Osteoblast (primary cell): Measurements from ENCODE around the gene TRIM24. TPM values are rescaled to one million over a fixed set of nuclear protein-coding genes. Genes with fewer than 3 reads are reported as not detected.

ENCODE experiments used
- DNase-seq: peaks from one replicate; pipeline ENCODE4 v3.0.0; 2011; ENCODE audit warnings: low spot score, mixed read lengths; ENCODE audit not compliant: insufficient read length; ENCODE audit errors: missing footprints
- H2AFZ ChIP-seq: 2 replicates; pipeline ENCODE4 v1.6.0; 2011; ENCODE audit warnings: mild to moderate bottlenecking, low read length
- H3K27ac ChIP-seq: 2 replicates; pipeline ENCODE4 v1.5.1; 2011; ENCODE audit warnings: mild to moderate bottlenecking, low read depth, low read length, moderate library complexity
- H3K27me3 ChIP-seq: 2 replicates; pipeline ENCODE4 v1.6.0; 2012; ENCODE audit warnings: mild to moderate bottlenecking, control low read depth, inconsistent platforms, low read length, moderate library complexity; ENCODE audit not compliant: insufficient read depth
- H3K36me3 ChIP-seq: 2 replicates; pipeline ENCODE4 v1.5.1; 2011; ENCODE audit warnings: mild to moderate bottlenecking, low read length, control low read depth, moderate library complexity; ENCODE audit not compliant: insufficient read depth
- H3K4me1 ChIP-seq: 2 replicates; pipeline ENCODE4 v1.5.1; 2011; ENCODE audit warnings: mild to moderate bottlenecking, low read length, control low read depth, moderate library complexity; ENCODE audit not compliant: insufficient read depth
- H3K4me2 ChIP-seq: 2 replicates; pipeline ENCODE4 v1.6.0; 2011; ENCODE audit warnings: mild to moderate bottlenecking, low read length; ENCODE audit not compliant: insufficient read depth
- H3K4me3 ChIP-seq: fragments of 200-600 bp; sonication (generic); 3 replicates; pipeline ENCODE4 v1.5.1; 2012; ENCODE audit warnings: mild to moderate bottlenecking, low read length, inconsistent platforms; ENCODE audit not compliant: insufficient read depth
- H3K79me2 ChIP-seq: 2 replicates; pipeline ENCODE4 v1.6.0; 2012; ENCODE audit warnings: mild to moderate bottlenecking, low read length, control low read depth, inconsistent platforms; ENCODE audit not compliant: insufficient read depth
- H3K9me3 ChIP-seq: 2 replicates; pipeline ENCODE4 v1.5.1; 2011; ENCODE audit warnings: low read depth, low read length, control low read depth
- H4K20me1 ChIP-seq: 2 replicates; pipeline ENCODE4 v1.6.0; 2012; ENCODE audit warnings: mild to moderate bottlenecking, low read length, control low read depth; ENCODE audit not compliant: insufficient read depth
- total RNA-seq: library from RNA; depleted of rRNA; stranded (reverse); fragments of >200 nt; gene quantifications from 2 replicates; pipeline ENCODE4 v1.2.3, GENCODE V29; 2012
- TF ChIP-seq, protein P1 (sequence below): IDR thresholded peaks from 2 replicates; pipeline ENCODE4 v1.5.1; 2011; ENCODE audit warnings: mild to moderate bottlenecking, low read depth, low read length, moderate library complexity; ENCODE audit errors: extremely low read depth

Gene TRIM24
- total RNA-seq, 1 donor: 8.0 TPM

DNA sequence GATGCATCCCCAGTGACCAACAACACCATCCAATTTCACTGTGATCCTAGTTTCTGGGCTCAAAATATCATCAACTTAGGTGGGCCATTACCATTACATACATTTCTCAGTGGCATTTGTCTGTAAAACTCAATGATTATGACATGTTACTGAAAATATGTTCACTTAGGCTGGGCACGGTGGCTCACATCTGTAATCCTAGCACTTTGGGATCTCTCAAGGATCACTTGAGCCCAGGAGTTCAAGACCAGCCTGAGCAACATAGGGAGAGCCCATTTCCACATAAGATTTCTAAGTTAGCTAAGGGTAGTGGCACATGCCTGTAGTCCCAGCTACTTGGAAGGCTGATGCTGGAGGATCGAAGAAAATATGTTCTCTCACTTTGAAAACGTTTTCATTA is 91.0 kb downstream of the TRIM24 start:
- H3K4me2 ChIP-seq: no peak overlapping the region
- no peaks in the 10 kb centered on the region for H4K20me1 ChIP-seq
- no peaks in the 10 kb centered on the region for H3K27me3 ChIP-seq
- no peaks in the 10 kb centered on the region for H3K79me2 ChIP-seq
- no peak overlapping the region for H3K27ac ChIP-seq
- TF ChIP-seq, protein P1, sequence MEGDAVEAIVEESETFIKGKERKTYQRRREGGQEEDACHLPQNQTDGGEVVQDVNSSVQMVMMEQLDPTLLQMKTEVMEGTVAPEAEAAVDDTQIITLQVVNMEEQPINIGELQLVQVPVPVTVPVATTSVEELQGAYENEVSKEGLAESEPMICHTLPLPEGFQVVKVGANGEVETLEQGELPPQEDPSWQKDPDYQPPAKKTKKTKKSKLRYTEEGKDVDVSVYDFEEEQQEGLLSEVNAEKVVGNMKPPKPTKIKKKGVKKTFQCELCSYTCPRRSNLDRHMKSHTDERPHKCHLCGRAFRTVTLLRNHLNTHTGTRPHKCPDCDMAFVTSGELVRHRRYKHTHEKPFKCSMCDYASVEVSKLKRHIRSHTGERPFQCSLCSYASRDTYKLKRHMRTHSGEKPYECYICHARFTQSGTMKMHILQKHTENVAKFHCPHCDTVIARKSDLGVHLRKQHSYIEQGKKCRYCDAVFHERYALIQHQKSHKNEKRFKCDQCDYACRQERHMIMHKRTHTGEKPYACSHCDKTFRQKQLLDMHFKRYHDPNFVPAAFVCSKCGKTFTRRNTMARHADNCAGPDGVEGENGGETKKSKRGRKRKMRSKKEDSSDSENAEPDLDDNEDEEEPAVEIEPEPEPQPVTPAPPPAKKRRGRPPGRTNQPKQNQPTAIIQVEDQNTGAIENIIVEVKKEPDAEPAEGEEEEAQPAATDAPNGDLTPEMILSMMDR: no peak
- peaks cover 25% of the 10 kb centered on the region for H3K36me3 ChIP-seq
- DNase-seq: no peak
- no peaks in the 10 kb centered on the region for H3K9me3 ChIP-seq
- no peak overlapping the region for H3K4me3 ChIP-seq
- no peak overlapping the region for H2AFZ ChIP-seq
- no peaks in the 10 kb centered on the region for H3K4me1 ChIP-seq

DNA sequence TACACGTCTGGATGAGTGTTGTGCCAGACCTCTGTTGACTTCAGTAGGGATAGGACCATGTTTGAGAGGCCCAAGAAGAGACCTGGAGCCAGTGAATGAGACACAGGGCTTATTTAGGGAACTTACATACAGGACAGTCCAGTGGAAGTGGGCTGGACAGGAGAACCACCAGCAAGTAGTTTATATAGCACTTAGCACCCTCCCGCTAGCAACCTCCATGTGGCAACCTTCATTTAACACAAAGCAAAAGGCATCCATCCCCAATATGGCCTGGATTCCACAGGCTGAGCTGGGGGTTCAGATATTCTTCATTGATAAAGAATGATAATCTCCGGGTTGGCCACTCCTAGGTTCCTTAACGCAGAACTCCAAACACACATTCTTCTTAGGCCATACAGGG is 93.7 kb downstream of the TRIM24 start:
- Histone ChIP-seq H3K4me3 (no peak overlapping the region), H3K36me3 (peaks cover 43% of the 10 kb centered on the region), H3K4me1 (no peaks in the 10 kb centered on the region), H3K27ac (no peak overlapping the region), H3K27me3 (no peaks in the 10 kb centered on the region), H3K9me3 (peaks cover 17% of the 10 kb centered on the region), H3K4me2 (no peak overlapping the region), H3K79me2 (no peaks in the 10 kb centered on the region), H4K20me1 (no peaks in the 10 kb centered on the region), H2AFZ (no peak overlapping the region)
- DNase-seq: no peak
- TF ChIP-seq, protein P1: no peak

DNA sequence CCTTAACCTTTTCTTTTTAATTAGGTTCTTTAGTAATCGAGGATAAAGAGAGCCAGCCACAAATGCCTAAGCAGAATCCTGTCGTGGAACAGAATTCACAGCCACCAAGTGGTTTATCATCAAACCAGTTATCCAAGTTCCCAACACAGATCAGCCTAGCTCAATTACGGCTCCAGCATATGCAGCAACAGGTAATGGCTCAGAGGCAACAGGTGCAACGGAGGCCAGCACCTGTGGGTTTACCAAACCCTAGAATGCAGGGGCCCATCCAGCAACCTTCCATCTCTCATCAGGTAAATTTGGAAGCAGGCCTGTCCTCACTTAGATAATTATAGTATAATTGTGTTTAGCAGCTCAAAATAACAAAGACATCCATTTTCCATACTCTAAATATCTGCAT is 94.6 kb downstream of the TRIM24 start:
- Histone ChIP-seq H3K27ac (no peak overlapping the region), H3K9me3 (peaks cover 17% of the 10 kb centered on the region), H2AFZ (no peak overlapping the region), H3K79me2 (no peaks in the 10 kb centered on the region), H3K36me3 (peaks cover 43% of the 10 kb centered on the region), H3K27me3 (no peaks in the 10 kb centered on the region), H3K4me3 (no peak overlapping the region), H3K4me2 (no peak overlapping the region), H3K4me1 (no peaks in the 10 kb centered on the region), H4K20me1 (no peaks in the 10 kb centered on the region)
- no peak for DNase-seq
- TF ChIP-seq, protein P1: no peak

DNA sequence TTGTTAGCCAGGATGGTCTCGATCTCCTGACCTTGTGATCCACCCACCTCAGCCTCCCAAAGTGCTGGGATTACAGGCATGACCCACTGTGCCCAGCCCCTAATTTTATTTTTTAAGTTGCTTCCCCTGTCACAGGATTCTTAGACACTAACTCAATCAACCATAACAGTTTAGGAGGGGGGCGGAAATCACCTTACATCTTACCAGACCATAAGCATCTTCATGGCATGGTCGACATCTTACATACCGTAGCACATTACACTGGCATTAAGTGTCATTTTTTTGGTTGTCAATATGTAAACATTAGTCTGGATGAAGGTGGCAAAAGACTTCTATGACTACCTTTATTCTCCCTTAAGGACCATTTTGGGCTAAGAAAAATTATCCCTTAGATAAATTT is 95.6 kb downstream of the TRIM24 start:
- Histone ChIP-seq H3K4me3 (no peak overlapping the region), H3K79me2 (no peaks in the 10 kb centered on the region), H3K27ac (no peak overlapping the region), H3K9me3 (peaks cover 17% of the 10 kb centered on the region), H3K36me3 (peaks cover 43% of the 10 kb centered on the region), H3K4me2 (no peak overlapping the region), H4K20me1 (no peaks in the 10 kb centered on the region), H3K4me1 (no peaks in the 10 kb centered on the region), H3K27me3 (no peaks in the 10 kb centered on the region), H2AFZ (no peak overlapping the region)
- DNase-seq: no peak
- TF ChIP-seq, protein P1: no peak
